ENCODE data around the gene SPC25. TPM values are rescaled to one million over a fixed set of nuclear protein-coding genes. Genes with fewer than 3 reads are reported as not detected.
"Not testable (repeated sequence)": the region's sequence is repeated elsewhere in the genome, so short reads cannot be mapped to it uniquely, and the experiment has no call there.

The SPC25 gene
- total and polyA plus RNA-seq, 2 of the 13 experiments (the other 11 are each of a cell fraction or from before 2014, with no cell fraction given): 11.3 to 26.5 TPM

- H3K9ac ChIP-seq (ENCODE audit: insufficient read depth, low read depth, low read length); H3K27me3 ChIP-seq (ENCODE audit: control insufficient read depth in 1 of 2, insufficient read depth in 2 of 2, low read length in 2 of 2); in situ Hi-C loops (cut with HindIII; ENCODE audit: extremely low pct_ligation_motif_present, low pct_unique_long_range_greater_than_20kb); ATAC-seq; H3K4me3 ChIP-seq (replicated peaks in 1 of 3; ENCODE audit: insufficient read depth in 1 of 3, low read depth in 2 of 3, low read length in 3 of 3); intact Hi-C loops (cut with micrococcal nuclease; ENCODE audit: unreplicated experiment); H3K9me3 ChIP-seq (ENCODE audit: low read length); H2AFZ ChIP-seq (ENCODE audit: low read length); BruUV-seq (replicated peaks); H3K79me2 ChIP-seq (ENCODE audit: insufficient read depth, low read length); DNase-seq (ENCODE audit: low spot score); H3K4me1 ChIP-seq (ENCODE audit: insufficient read depth, low read length); CTCF ChIA-PET (ENCODE audit: low intra/inter-chr PET ratio, low total read pairs); FAIRE-seq; H4K20me1 ChIP-seq (ENCODE audit: insufficient read depth, low read length); H3K27ac ChIP-seq (ENCODE audit: extremely low read length, insufficient read depth, low read length); POLR2A ChIA-PET; H3K4me2 ChIP-seq (ENCODE audit: low read depth, low read length): not testable (repeated sequence)
- H3K36me3 ChIP-seq (replicated peaks in 1 of 2; ENCODE audit: control insufficient read depth in 1 of 2, insufficient read depth in 2 of 2, low read length in 2 of 2): peaks cover 3 to 27% of the 10 kb centered on the region in 2 experiments
- WGBS (ENCODE audit: low lambda C conversion rate): 91% methylated on average over 1 of the region's 1 CpG
Measured at GRCh38 chr2:168867164-168867563, 23.1 kb downstream of the SPC25 start.

- Histone ChIP-seq H3K27me3 (ENCODE audit: control insufficient read depth in 1 of 2, insufficient read depth in 2 of 2, low read length in 2 of 2) (no peaks in the 10 kb centered on the region), H3K9ac (ENCODE audit: insufficient read depth, low read depth, low read length) (no peak overlapping the region), H3K4me1 (ENCODE audit: insufficient read depth, low read length) (peaks cover 20% of the 10 kb centered on the region), H3K9me3 (ENCODE audit: low read length) (no peaks in the 10 kb centered on the region), H3K79me2 (ENCODE audit: insufficient read depth, low read length) (no peaks in the 10 kb centered on the region), H4K20me1 (ENCODE audit: insufficient read depth, low read length) (no peaks in the 10 kb centered on the region), H3K4me3 (replicated peaks in 1 of 3; ENCODE audit: insufficient read depth in 1 of 3, low read depth in 2 of 3, low read length in 3 of 3) (no peak overlapping the region), H3K36me3 (replicated peaks in 1 of 2; ENCODE audit: control insufficient read depth in 1 of 2, insufficient read depth in 2 of 2, low read length in 2 of 2) (peaks cover 1 to 2% of the 10 kb centered on the region in 2 experiments; a peak in 4 of 5 replicates), H2AFZ (ENCODE audit: low read length) (no peak overlapping the region), H3K27ac (ENCODE audit: extremely low read length, insufficient read depth, low read length) (no peak overlapping the region), H3K4me2 (ENCODE audit: low read depth, low read length) (no peak overlapping the region)
- BruUV-seq (replicated peaks): no TSS peak
- in situ Hi-C loops (cut with HindIII; ENCODE audit: extremely low pct_ligation_motif_present, low pct_unique_long_range_greater_than_20kb) (no loop called here), intact Hi-C loops (cut with micrococcal nuclease; ENCODE audit: unreplicated experiment) (no loop called here)
- ATAC-seq (no peak), DNase-seq (ENCODE audit: low spot score) (no peak), FAIRE-seq (no peak)
- 96% methylated on average over 2 of the region's 2 CpGs for WGBS (ENCODE audit: low lambda C conversion rate)
- ChIA-PET CTCF (ENCODE audit: low intra/inter-chr PET ratio, low total read pairs) (no interaction called here), POLR2A (no interaction called here)
- TF ChIP-seq ARNTL (CRISPR knock-in tag; IDR thresholded peaks at IDR 0.05) (no peak), NCOR1 (IDR thresholded peaks at IDR 0.05; ENCODE audit: borderline replicate concordance, low read length) (no peak), ZNF770 (CRISPR knock-in tag; IDR thresholded peaks at IDR 0.05) (no peak), ZNF788 (CRISPR knock-in tag; IDR thresholded peaks at IDR 0.05; ENCODE audit: borderline replicate concordance) (no peak), AFF4 (CRISPR knock-in tag; IDR thresholded peaks at IDR 0.05) (no peak), ELF3 (CRISPR knock-in tag; IDR thresholded peaks at IDR 0.05) (no peak), ZNF883 (CRISPR knock-in tag; IDR thresholded peaks at IDR 0.05; ENCODE audit: not compliant biosample characterization) (no peak), REL (CRISPR knock-in tag; conservative IDR thresholded peaks at IDR 0.05) (no peak), PTBP1 (IDR thresholded peaks at IDR 0.05; ENCODE audit: low read depth, low read length, poor library complexity, severe bottlenecking) (no peak), ZNF292 (CRISPR knock-in tag; IDR thresholded peaks at IDR 0.05; ENCODE audit: borderline replicate concordance, low read depth) (no peak)
Measured at GRCh38 chr2:168858146-168858545, 32.1 kb downstream of the SPC25 start.

All from HepG2 (cell line).